ENCODE measurements around the gene GALNT14.

The GALNT14 gene

GRCh38 chr2:30997979-30998378 lies 140.3 kb downstream of the GALNT14 start:
- 78% methylated on average over 4 of the region's 5 CpGs for WGBS
- Histone ChIP-seq H2BK12ac (ENCODE audit: low read length in 2 of 2) (no peak overlapping the region), H4K91ac (ENCODE audit: low read length) (no peak overlapping the region), H2BK15ac (ENCODE audit: low read depth, poor library complexity, severe bottlenecking) (no peak overlapping the region), H3K4me3 (ENCODE audit: insufficient read depth in 1 of 2, low read depth in 1 of 2, low read length in 2 of 2) (no peak overlapping the region), H3K9me3 (ENCODE audit: control insufficient read depth, low read length) (no peaks in the 10 kb centered on the region), H3K4ac (ENCODE audit: low read depth in 1 of 2, low read length in 2 of 2) (no peak overlapping the region), H2BK5ac (ENCODE audit: low read depth, low read length, poor library complexity, severe bottlenecking) (no peak overlapping the region), H2AFZ (ENCODE audit: low read depth, low read length) (no peak overlapping the region), H3K27me3 (ENCODE audit: control insufficient read depth in 1 of 2, insufficient read depth in 1 of 2, low read length in 2 of 2) (peaks cover 0 to 11% of the 10 kb centered on the region in 2 experiments), H2AK5ac (ENCODE audit: low read length, severe bottlenecking) (no peak overlapping the region), H2BK120ac (ENCODE audit: low read depth, low read length) (no peak overlapping the region), H3K27ac (ENCODE audit: low read length, poor library complexity, severe bottlenecking) (no peak overlapping the region), H3K14ac (ENCODE audit: low read length in 2 of 2) (no peak overlapping the region), H4K8ac (ENCODE audit: low read length) (no peak overlapping the region), H3K23ac (ENCODE audit: low read length in 2 of 2) (no peak overlapping the region), H3K9ac (ENCODE audit: low read length) (no peak overlapping the region), H3K79me1 (replicated peaks; ENCODE audit: low read length, poor library complexity, severe bottlenecking) (peaks cover 49% of the 10 kb centered on the region), H3K4me1 (ENCODE audit: control insufficient read depth, insufficient read depth, low read depth, low read length) (peaks cover 5% of the 10 kb centered on the region), H3K18ac (ENCODE audit: low read depth in 1 of 2, low read length in 2 of 2) (no peak overlapping the region), H3K36me3 (ENCODE audit: control insufficient read depth in 1 of 2, insufficient read depth in 2 of 2, low read depth in 1 of 2, low read length in 2 of 2) (peaks cover 0 to 6% of the 10 kb centered on the region in 2 experiments), H3K4me2 (ENCODE audit: low read length, poor library complexity, severe bottlenecking) (no peak overlapping the region)
- no peak for DNase-seq

GRCh38 chr2:30994227-30995056 lies 143.8 kb downstream of the GALNT14 start:
- WGBS: 70% methylated on average over 11 of the region's 11 CpGs
- no peak overlapping the region for H3K4ac ChIP-seq (ENCODE audit: low read depth in 1 of 2, low read length in 2 of 2)
- H3K79me1 ChIP-seq (replicated peaks; ENCODE audit: low read length, poor library complexity, severe bottlenecking): peaks cover 34% of the 10 kb centered on the region
- no peak overlapping the region for H2AFZ ChIP-seq (ENCODE audit: low read depth, low read length)
- H2BK120ac ChIP-seq (ENCODE audit: low read depth, low read length): no peak overlapping the region
- no peak overlapping the region for H2BK12ac ChIP-seq (ENCODE audit: low read length in 2 of 2)
- H3K18ac ChIP-seq (ENCODE audit: low read depth in 1 of 2, low read length in 2 of 2): no peak overlapping the region
- H2BK5ac ChIP-seq (ENCODE audit: low read depth, low read length, poor library complexity, severe bottlenecking): no peak overlapping the region
- no peak for DNase-seq
- H3K9ac ChIP-seq (ENCODE audit: low read length): no peak overlapping the region
- no peak overlapping the region for H3K27ac ChIP-seq (ENCODE audit: low read length, poor library complexity, severe bottlenecking)
- no peak overlapping the region for H3K4me2 ChIP-seq (ENCODE audit: low read length, poor library complexity, severe bottlenecking)
- no peaks in the 10 kb centered on the region for H3K9me3 ChIP-seq (ENCODE audit: control insufficient read depth, low read length)
- H3K27me3 ChIP-seq (ENCODE audit: control insufficient read depth in 1 of 2, insufficient read depth in 1 of 2, low read length in 2 of 2): peaks cover 0 to 9% of the 10 kb centered on the region in 2 experiments
- H3K36me3 ChIP-seq (ENCODE audit: control insufficient read depth in 1 of 2, insufficient read depth in 2 of 2, low read depth in 1 of 2, low read length in 2 of 2): peaks cover 0 to 12% of the 10 kb centered on the region in 2 experiments
- H4K8ac ChIP-seq (ENCODE audit: low read length): no peak overlapping the region
- no peak overlapping the region for H3K23ac ChIP-seq (ENCODE audit: low read length in 2 of 2)
- no peak overlapping the region for H2BK15ac ChIP-seq (ENCODE audit: low read depth, poor library complexity, severe bottlenecking)
- H2AK5ac ChIP-seq (ENCODE audit: low read length, severe bottlenecking): no peak overlapping the region
- no peak overlapping the region for H3K4me3 ChIP-seq (ENCODE audit: insufficient read depth in 1 of 2, low read depth in 1 of 2, low read length in 2 of 2)
- H4K91ac ChIP-seq (ENCODE audit: low read length): no peak overlapping the region
- H3K4me1 ChIP-seq (ENCODE audit: control insufficient read depth, insufficient read depth, low read depth, low read length): peaks cover 5% of the 10 kb centered on the region
- H3K14ac ChIP-seq (ENCODE audit: low read length in 2 of 2): no peak overlapping the region

- Histone ChIP-seq H3K4ac (ENCODE audit: low read depth in 1 of 2, low read length in 2 of 2) (no peak overlapping the region), H3K79me1 (replicated peaks; ENCODE audit: low read length, poor library complexity, severe bottlenecking) (peaks cover 33% of the 10 kb centered on the region), H4K8ac (ENCODE audit: low read length) (no peak overlapping the region), H3K27me3 (ENCODE audit: control insufficient read depth in 1 of 2, insufficient read depth in 1 of 2, low read length in 2 of 2) (peaks cover 0 to 12% of the 10 kb centered on the region in 2 experiments), H2AFZ (ENCODE audit: low read depth, low read length) (no peak overlapping the region), H2AK5ac (ENCODE audit: low read length, severe bottlenecking) (no peak overlapping the region), H3K27ac (ENCODE audit: low read length, poor library complexity, severe bottlenecking) (no peak overlapping the region), H2BK5ac (ENCODE audit: low read depth, low read length, poor library complexity, severe bottlenecking) (no peak overlapping the region), H3K36me3 (ENCODE audit: control insufficient read depth in 1 of 2, insufficient read depth in 2 of 2, low read depth in 1 of 2, low read length in 2 of 2) (peaks cover 0 to 19% of the 10 kb centered on the region in 2 experiments), H3K14ac (ENCODE audit: low read length in 2 of 2) (no peak overlapping the region), H3K23ac (ENCODE audit: low read length in 2 of 2) (no peak overlapping the region), H4K91ac (ENCODE audit: low read length) (no peak overlapping the region), H2BK120ac (ENCODE audit: low read depth, low read length) (no peak overlapping the region), H3K4me3 (ENCODE audit: insufficient read depth in 1 of 2, low read depth in 1 of 2, low read length in 2 of 2) (no peak overlapping the region), H3K4me2 (ENCODE audit: low read length, poor library complexity, severe bottlenecking) (no peak overlapping the region), H3K9me3 (ENCODE audit: control insufficient read depth, low read length) (no peaks in the 10 kb centered on the region), H2BK12ac (ENCODE audit: low read length in 2 of 2) (no peak overlapping the region), H3K9ac (ENCODE audit: low read length) (no peak overlapping the region), H3K4me1 (ENCODE audit: control insufficient read depth, insufficient read depth, low read depth, low read length) (peaks cover 5% of the 10 kb centered on the region), H2BK15ac (ENCODE audit: low read depth, poor library complexity, severe bottlenecking) (no peak overlapping the region), H3K18ac (ENCODE audit: low read depth in 1 of 2, low read length in 2 of 2) (no peak overlapping the region)
- DNase-seq: no peak
- 86% methylated on average over 18 of the region's 18 CpGs for WGBS
Measured at GRCh38 chr2:30992781-30993180, 145.5 kb downstream of the GALNT14 start.

GRCh38 chr2:30990671-30991070 lies 147.6 kb downstream of the GALNT14 start:
- H3K23ac ChIP-seq (ENCODE audit: low read length in 2 of 2): no peak overlapping the region
- no peak overlapping the region for H2AFZ ChIP-seq (ENCODE audit: low read depth, low read length)
- peaks cover 5% of the 10 kb centered on the region for H3K4me1 ChIP-seq (ENCODE audit: control insufficient read depth, insufficient read depth, low read depth, low read length)
- H3K9ac ChIP-seq (ENCODE audit: low read length): no peak overlapping the region
- H3K79me1 ChIP-seq (replicated peaks; ENCODE audit: low read length, poor library complexity, severe bottlenecking): peaks cover 23% of the 10 kb centered on the region
- no peak overlapping the region for H3K4me3 ChIP-seq (ENCODE audit: insufficient read depth in 1 of 2, low read depth in 1 of 2, low read length in 2 of 2)
- no peak overlapping the region for H2BK120ac ChIP-seq (ENCODE audit: low read depth, low read length)
- no peak overlapping the region for H3K4ac ChIP-seq (ENCODE audit: low read depth in 1 of 2, low read length in 2 of 2)
- H3K27ac ChIP-seq (ENCODE audit: low read length, poor library complexity, severe bottlenecking): no peak overlapping the region
- no peak for DNase-seq
- H2BK5ac ChIP-seq (ENCODE audit: low read depth, low read length, poor library complexity, severe bottlenecking): no peak overlapping the region
- no peak overlapping the region for H2BK12ac ChIP-seq (ENCODE audit: low read length in 2 of 2)
- H4K8ac ChIP-seq (ENCODE audit: low read length): no peak overlapping the region
- H4K91ac ChIP-seq (ENCODE audit: low read length): no peak overlapping the region
- H3K27me3 ChIP-seq (ENCODE audit: control insufficient read depth in 1 of 2, insufficient read depth in 1 of 2, low read length in 2 of 2): peaks cover 0 to 17% of the 10 kb centered on the region in 2 experiments
- H2BK15ac ChIP-seq (ENCODE audit: low read depth, poor library complexity, severe bottlenecking): no peak overlapping the region
- WGBS: 49% methylated on average over 4 of the region's 4 CpGs
- no peak overlapping the region for H3K18ac ChIP-seq (ENCODE audit: low read depth in 1 of 2, low read length in 2 of 2)
- H3K14ac ChIP-seq (ENCODE audit: low read length in 2 of 2): no peak overlapping the region
- peaks cover 0 to 29% of the 10 kb centered on the region in 2 experiments for H3K36me3 ChIP-seq (ENCODE audit: control insufficient read depth in 1 of 2, insufficient read depth in 2 of 2, low read depth in 1 of 2, low read length in 2 of 2)
- H3K9me3 ChIP-seq (ENCODE audit: control insufficient read depth, low read length): no peaks in the 10 kb centered on the region
- H3K4me2 ChIP-seq (ENCODE audit: low read length, poor library complexity, severe bottlenecking): no peak overlapping the region
- no peak overlapping the region for H2AK5ac ChIP-seq (ENCODE audit: low read length, severe bottlenecking)

All from mesenchymal stem cell (in vitro differentiated cells and primary cell).